Measurements from ENCODE around the gene SIPA1L2.

The SIPA1L2 gene

DNA sequence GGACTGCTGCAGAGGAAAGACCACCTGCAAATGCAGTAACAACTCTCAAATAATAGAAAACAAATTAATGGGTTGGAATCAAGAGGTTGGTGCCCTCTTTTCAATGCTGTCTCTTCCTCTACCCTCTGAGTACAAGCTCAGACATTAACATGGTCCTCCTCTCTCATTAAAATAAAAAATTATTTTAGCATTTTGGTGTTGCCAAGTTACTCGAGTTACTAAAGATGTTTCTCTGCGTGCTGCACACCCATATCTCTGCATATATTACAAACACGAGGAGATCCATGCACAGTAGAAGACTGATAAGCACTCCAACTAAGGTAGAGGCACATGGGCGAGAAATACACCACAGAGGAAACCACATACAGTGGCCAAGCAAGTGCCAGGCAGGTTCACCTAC, 21.5 kb downstream of the SIPA1L2 start:
- H3K4me3 ChIP-seq (ENCODE audit: low read length) = no peak overlapping the region
- DNase-seq (ENCODE audit: low read depth) = no peak
- TF ChIP-seq CTCF (conservative IDR thresholded peaks at IDR 0.05; ENCODE audit: low read depth, low read length) = no peak

GRCh38 chr1:232602622-232603021, 27.3 kb downstream of the SIPA1L2 start:
- H3K4me3 ChIP-seq (ENCODE audit: low read length) = no peak overlapping the region
- DNase-seq (ENCODE audit: low read depth) = no peak
- TF ChIP-seq CTCF (conservative IDR thresholded peaks at IDR 0.05; ENCODE audit: low read depth, low read length) = peak; percentile 48

DNA sequence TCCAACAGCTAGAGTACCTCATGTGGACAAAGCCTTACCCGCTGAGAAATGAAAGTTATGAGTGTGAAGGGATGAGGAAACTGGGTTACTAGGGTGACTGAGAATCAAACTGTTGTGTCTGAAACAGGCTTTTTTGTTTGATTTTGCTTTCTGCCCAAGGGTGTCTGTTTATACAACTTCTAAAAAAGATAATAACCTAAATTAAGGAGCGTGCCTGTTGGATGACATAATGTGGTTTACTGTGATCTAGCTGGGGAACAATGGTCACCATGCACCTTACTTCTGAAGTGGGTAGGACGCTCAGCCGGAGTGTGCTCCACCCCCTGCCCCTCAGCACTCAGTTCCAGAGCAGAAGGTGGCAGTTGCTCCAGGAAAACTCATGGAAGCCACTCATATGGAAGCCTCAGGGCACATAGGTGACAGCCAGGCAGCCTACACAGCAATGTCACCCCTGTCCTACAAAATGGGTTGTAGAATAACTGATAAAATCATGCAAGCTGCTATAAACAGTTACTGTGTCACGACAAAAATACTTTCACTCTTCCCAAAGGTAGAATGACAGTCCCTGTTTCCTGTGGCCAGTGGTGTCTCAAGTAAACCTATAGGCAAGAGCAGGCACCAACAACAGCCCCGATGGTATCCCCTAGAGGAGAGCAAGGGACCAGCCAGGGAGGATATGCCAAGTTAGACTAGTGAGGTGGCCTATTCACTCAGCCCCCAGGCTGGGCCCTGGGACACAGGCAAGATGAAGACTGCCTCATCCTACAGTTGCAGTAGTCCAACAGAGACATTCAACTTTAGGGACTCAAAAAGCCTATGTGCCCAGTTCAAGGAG, 29.3 kb downstream of the SIPA1L2 start:
- no peak overlapping the region for H3K4me3 ChIP-seq (ENCODE audit: low read length)
- TF ChIP-seq CTCF (conservative IDR thresholded peaks at IDR 0.05; ENCODE audit: low read depth, low read length) = no peak

DNA sequence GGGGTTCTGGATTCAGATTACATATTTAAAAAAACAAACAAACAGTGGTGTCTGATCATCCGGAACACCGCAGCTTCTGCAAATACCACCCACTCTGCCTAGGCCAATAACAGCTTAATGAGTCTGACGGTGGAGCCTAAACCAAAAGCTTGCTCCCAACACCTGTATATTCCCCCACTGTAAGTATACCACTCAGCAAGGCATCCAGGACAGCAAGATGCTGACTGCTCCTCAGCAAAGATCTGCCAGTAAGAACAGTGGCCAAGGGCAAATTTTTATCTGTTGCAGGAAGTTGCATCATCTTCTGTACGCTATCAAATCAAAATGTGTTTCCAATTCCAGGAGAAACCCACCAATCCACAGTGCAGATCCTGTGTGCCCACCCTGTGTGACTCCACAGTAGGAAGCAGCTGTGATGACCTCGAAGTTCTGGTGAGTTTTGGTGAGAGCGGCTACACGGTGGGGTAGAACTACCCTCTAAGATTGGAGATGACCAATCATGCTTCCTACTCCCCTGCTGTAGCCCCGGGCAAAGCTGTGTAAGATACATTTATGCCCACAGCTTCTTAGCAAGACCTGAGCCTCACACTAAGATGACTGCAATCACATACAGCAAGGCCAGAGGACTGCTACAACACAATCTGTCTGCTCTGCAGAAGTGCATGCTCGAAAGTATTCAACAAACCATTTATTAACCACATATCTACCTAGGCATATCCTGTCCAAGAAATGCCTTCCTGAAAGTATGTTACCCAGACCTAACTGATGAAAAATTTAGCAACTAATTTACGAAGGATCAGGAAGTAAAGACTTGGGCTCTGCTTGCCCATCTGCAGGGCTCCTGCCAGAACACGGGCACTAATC, 30.5 kb downstream of the SIPA1L2 start:
- TF ChIP-seq CTCF (conservative IDR thresholded peaks at IDR 0.05; ENCODE audit: low read depth, low read length) = no peak
- DNase-seq (ENCODE audit: low read depth) = no peak
- H3K4me3 ChIP-seq (ENCODE audit: low read length) = no peak overlapping the region

More for the DNA sequence above, 29.3 kb downstream of the SIPA1L2 start:
- DNase-seq (ENCODE audit: low read depth) = no peak

DNA sequence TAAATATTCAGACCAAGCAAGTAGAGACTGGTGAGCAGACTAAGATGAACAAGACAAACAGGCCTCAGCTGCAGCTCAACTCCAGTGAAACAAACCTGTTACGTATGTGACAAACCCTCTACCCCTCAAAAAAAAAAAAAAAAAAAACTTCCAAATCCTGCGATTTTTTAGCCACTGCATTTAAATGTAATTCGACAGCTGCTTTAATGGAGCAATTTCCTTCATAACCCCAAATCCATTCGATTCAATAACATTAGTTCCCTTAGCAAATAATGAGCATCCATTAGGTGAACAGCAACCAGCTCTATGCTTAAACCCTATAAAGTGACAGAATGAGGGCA, 31.1 kb downstream of the SIPA1L2 start:
- no peak for DNase-seq (ENCODE audit: low read depth)
- no peak overlapping the region for H3K4me3 ChIP-seq (ENCODE audit: low read length)
- TF ChIP-seq CTCF (conservative IDR thresholded peaks at IDR 0.05; ENCODE audit: low read depth, low read length) = no peak

DNA sequence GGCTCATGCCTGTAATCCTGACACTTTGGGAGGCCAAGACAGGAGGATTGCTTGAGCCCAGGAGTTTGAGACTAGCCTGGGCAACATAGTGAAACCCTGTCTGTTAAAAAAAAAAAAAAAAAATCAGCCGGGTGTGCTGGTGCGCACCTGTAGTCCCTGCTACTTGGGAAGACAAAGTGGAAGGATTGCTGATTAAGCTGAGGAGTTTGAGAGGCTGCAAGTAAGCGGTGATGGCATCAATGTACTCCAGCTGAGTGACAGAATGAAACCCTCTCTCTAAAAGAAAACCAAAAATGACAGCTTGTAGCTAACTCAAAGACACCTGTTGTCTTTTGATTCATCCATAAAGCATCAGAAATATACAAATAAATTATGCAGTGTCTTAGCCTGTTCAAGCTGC, 31.8 kb downstream of the SIPA1L2 start:
- TF ChIP-seq CTCF (conservative IDR thresholded peaks at IDR 0.05; ENCODE audit: low read depth, low read length) = no peak
- no peak overlapping the region for H3K4me3 ChIP-seq (ENCODE audit: low read length)

More for the DNA sequence above, 31.8 kb downstream of the SIPA1L2 start:
- DNase-seq (ENCODE audit: low read depth) = no peak

All from retinal pigment epithelial cell (primary cell).